HCT116 (cell line): ENCODE measurements around the gene TPP1. TPM values are rescaled to one million over a fixed set of nuclear protein-coding genes. Genes with fewer than 3 reads are reported as not detected.

Experiments used
- ATAC-seq: fragments of 200-7000 bp; cut with Tn5 transposase; 2 replicates; pipeline ENCODE4 v1.9.1; 2020; ENCODE audit warnings: mild to moderate bottlenecking, moderate library complexity
- BruUV-seq: library from RNA; stranded (reverse); fragments of 400-500 nt; replicated peaks from 2 replicates; lab custom pipeline; 2021; lab: Mats Ljungman, UMichigan
- CTCF ChIA-PET: fragments of 300-600 bp; sonication (Branson Sonifier 250); formaldehyde crosslinking; loops from one replicate; lab custom pipeline; 2021; ENCODE audit warnings: antibody characterized with exemption; lab: Charles Lee
- POLR2A ChIA-PET: fragments of 300-600, 350-600 bp; sonication (Branson Sonifier 250); formaldehyde crosslinking; loops from one replicate; lab custom pipeline; 2021; ENCODE audit warnings: antibody characterized with exemption; lab: Charles Lee
- RAD21 ChIA-PET, 2 experiments: fragments of 300-600 bp; sonication (Branson Sonifier 250); formaldehyde crosslinking; loops; one replicate each; lab custom pipeline; 2023; ENCODE audit warnings: low total read pairs in 2 of 2; ENCODE audit not compliant: uncharacterized antibody in 2 of 2, unreplicated experiment in 2 of 2, low non-redundant PET in 1 of 2; lab: Charles Lee
- DNase-seq: peaks from one replicate; pipeline ENCODE4 v3.0.0-alpha.2; 2010; ENCODE audit warnings: low read depth, low spot score
- H2AFZ ChIP-seq: fragments of 200-600 bp; shearing (Covaris generic), sonication (generic); 2 replicates; pipeline ENCODE4 v1.6.1; 2017; ENCODE audit warnings: low read depth, mixed run types, mixed read lengths, antibody characterized with exemption, low read length; ENCODE audit not compliant: poor library complexity, severe bottlenecking
- H3K27ac ChIP-seq: 2 replicates; pipeline ENCODE4 v1.5.1; 2012; ENCODE audit warnings: low read depth, low read length
- H3K27me3 ChIP-seq: fragments of 200-600 bp; sonication (generic); 2 replicates; pipeline ENCODE4 v1.6.1; 2016; ENCODE audit warnings: mixed run types, low read length, mixed read lengths; ENCODE audit not compliant: insufficient read depth
- H3K36me3 ChIP-seq, 2 experiments: fragments of 200-500 bp in 1 of 2; fragments of 200-600 bp in 1 of 2; sonication (Bioruptor generic) in 1 of 2; sonication (generic) in 1 of 2; 2 replicates each; pipeline versions ENCODE4 v1.5.1 to v1.6.1; 2014 to 2016; ENCODE audit warnings: low read length in 2 of 2, inconsistent platforms in 1 of 2, mixed read lengths in 1 of 2, mixed run types in 1 of 2; ENCODE audit not compliant: insufficient read depth in 2 of 2, control insufficient read depth in 1 of 2
- H3K4me1 ChIP-seq, 2 experiments: fragments of 200-600 bp in 1 of 2; sonication (generic) in 1 of 2; 2 replicates each; pipeline versions ENCODE4 v1.5.1 to v1.6.1; 2012 to 2017; ENCODE audit warnings: low read length in 2 of 2, inconsistent platforms in 1 of 2, mild to moderate bottlenecking in 1 of 2, mixed read lengths in 1 of 2, mixed run types in 1 of 2, moderate library complexity in 1 of 2; ENCODE audit not compliant: insufficient read depth in 2 of 2, control insufficient read depth in 1 of 2
- H3K4me2 ChIP-seq: fragments of 200-600 bp; sonication (generic); 2 replicates; pipeline ENCODE4 v1.6.1; 2017; ENCODE audit warnings: mixed run types, low read length, mixed read lengths
- H3K4me3 ChIP-seq, 2 experiments: fragments of 200-600 bp in 1 of 2; sonication (generic) in 1 of 2; replicated peaks in 1 of 2; 2 replicates each; pipeline ENCODE4 v1.5.1; 2011 to 2016; ENCODE audit warnings: low read length in 2 of 2, control low read depth in 1 of 2, low read depth in 1 of 2, mild to moderate bottlenecking in 1 of 2, mixed read lengths in 1 of 2, mixed run types in 1 of 2
- H3K79me2 ChIP-seq: fragments of 200-600 bp; sonication (generic); 2 replicates; pipeline ENCODE4 v1.6.1; 2017; ENCODE audit warnings: mild to moderate bottlenecking, mixed run types, low read length, moderate library complexity, mixed read lengths; ENCODE audit not compliant: insufficient read depth
- H3K9ac ChIP-seq: fragments of 200-600 bp; sonication (generic); 2 replicates; pipeline ENCODE4 v1.6.1; 2016; ENCODE audit warnings: low read length, mixed read lengths
- H3K9me2 ChIP-seq: fragments of 200-600 bp; sonication (generic), shearing (Covaris generic); 2 replicates; pipeline ENCODE4 v1.6.1; 2017; ENCODE audit warnings: mixed run types, mild to moderate bottlenecking, moderate library complexity; ENCODE audit not compliant: insufficient read depth
- H3K9me3 ChIP-seq, 2 experiments: fragments of 200-500 bp in 1 of 2; fragments of 200-600 bp in 1 of 2; sonication (Bioruptor generic) in 1 of 2; sonication (generic) in 1 of 2; 2 replicates each; pipeline ENCODE4 v1.6.1; 2014 to 2017; ENCODE audit warnings: low read length in 2 of 2, mixed read lengths in 2 of 2, inconsistent platforms in 1 of 2, low read depth in 1 of 2, mild to moderate bottlenecking in 1 of 2, mixed run types in 1 of 2, moderate library complexity in 1 of 2; ENCODE audit not compliant: control insufficient read depth in 1 of 2, insufficient read depth in 1 of 2
- H4K20me1 ChIP-seq: fragments of 200-600 bp; sonication (generic), shearing (Covaris generic); 2 replicates; pipeline ENCODE4 v1.6.1; 2017; ENCODE audit warnings: mixed run types, mild to moderate bottlenecking, moderate library complexity; ENCODE audit not compliant: insufficient read depth
- CBX3 ChIP-seq: IDR thresholded peaks from 2 replicates; pipeline ENCODE4 v1.6.1; 2012; ENCODE audit warnings: low read depth
- CEBPB ChIP-seq: IDR thresholded peaks from 2 replicates; pipeline ENCODE4 v1.6.1; 2012; ENCODE audit warnings: low read depth
- CTCF ChIP-seq, 3 experiments: fragments of 200-600 bp in 1 of 3; sonication (generic) in 1 of 3; IDR thresholded peaks in 2 of 3; conservative IDR thresholded peaks in 1 of 3; 2 replicates each; pipeline ENCODE4 v1.5.1; 2012 to 2017; ENCODE audit warnings: low read depth in 2 of 3, low read length in 2 of 3, antibody characterized with exemption in 1 of 3, borderline replicate concordance in 1 of 3, control low read depth in 1 of 3, mild to moderate bottlenecking in 1 of 3, mixed read lengths in 1 of 3, mixed run types in 1 of 3, moderate library complexity in 1 of 3; ENCODE audit not compliant: insufficient read depth in 1 of 3
- EGR1 ChIP-seq: IDR thresholded peaks from 2 replicates; pipeline ENCODE4 v1.6.1; 2012; ENCODE audit warnings: low read depth
- EZH2 ChIP-seq: fragments of 200-600 bp; sonication (generic); IDR thresholded peaks from 2 replicates; pipeline ENCODE4 v1.6.1; 2017; ENCODE audit warnings: antibody characterized with exemption, mixed run types
- EZH2phosphoT487 ChIP-seq: fragments of 200-600 bp; IDR thresholded peaks from 2 replicates; pipeline ENCODE4 v1.6.1; 2018; ENCODE audit warnings: antibody characterized with exemption, borderline replicate concordance
- SIN3A ChIP-seq: IDR thresholded peaks from 2 replicates; pipeline ENCODE4 v1.6.1; 2012; ENCODE audit warnings: low read depth
- SRF ChIP-seq: IDR thresholded peaks from 2 replicates; pipeline ENCODE4 v1.6.1; 2012; ENCODE audit warnings: low read depth
- intact Hi-C: fragments of 100-400 bp; cut with micrococcal nuclease; formaldehyde crosslinking; loops from 2 replicates; pipeline ENCODE4 v1.10.0; 2022
- total RNA-seq: library from RNA; stranded (reverse); gene quantifications from one replicate; pipeline ENCODE4 v1.2.1, GENCODE V29; 2021; ENCODE audit not compliant: unreplicated experiment
- TF ChIP-seq, protein P1 (sequence below): IDR thresholded peaks from 2 replicates; pipeline ENCODE4 v1.6.1; 2011; ENCODE audit warnings: mild to moderate bottlenecking, low read length, moderate library complexity; ENCODE audit not compliant: insufficient replicate concordance; ENCODE audit errors: extremely low read depth

Gene TPP1
- total RNA-seq, 1 experiment from 2014 or later, result 44.7 TPM

GRCh38 chr11:6647836-6648235 lies 28.6 kb upstream of the TPP1 start:
- Histone ChIP-seq H4K20me1 (no peaks in the 10 kb centered on the region), H3K27me3 (peaks cover 32% of the 10 kb centered on the region; the same call in 1 of the 2 replicates), H3K4me1 (peaks cover 0 to 7% of the 10 kb centered on the region in 2 experiments; a peak in 2 of 4 replicates), H3K4me3 (no peak overlapping the region), H2AFZ (no peak overlapping the region), H3K9ac (no peak overlapping the region), H3K27ac (no peak overlapping the region), H3K4me2 (no peak overlapping the region), H3K79me2 (no peaks in the 10 kb centered on the region), H3K9me3 (no peaks in the 10 kb centered on the region), H3K36me3 (no peaks in the 10 kb centered on the region), H3K9me2 (no peaks in the 10 kb centered on the region)
- TF ChIP-seq SIN3A (no peak), EZH2phosphoT487 (no peak), SRF (no peak), EGR1 (no peak), CBX3 (no peak), EZH2 (no peak), CTCF (IDR thresholded peaks at IDR 0.05 in 2 of 3, conservative IDR thresholded peaks at IDR 0.05 in 1 of 3; ENCODE audit: borderline replicate concordance in 1 of 3, insufficient read depth in 1 of 3, low read depth in 2 of 3, low read length in 2 of 3) (no peak), CEBPB (no peak)
- TF ChIP-seq, protein P1, sequence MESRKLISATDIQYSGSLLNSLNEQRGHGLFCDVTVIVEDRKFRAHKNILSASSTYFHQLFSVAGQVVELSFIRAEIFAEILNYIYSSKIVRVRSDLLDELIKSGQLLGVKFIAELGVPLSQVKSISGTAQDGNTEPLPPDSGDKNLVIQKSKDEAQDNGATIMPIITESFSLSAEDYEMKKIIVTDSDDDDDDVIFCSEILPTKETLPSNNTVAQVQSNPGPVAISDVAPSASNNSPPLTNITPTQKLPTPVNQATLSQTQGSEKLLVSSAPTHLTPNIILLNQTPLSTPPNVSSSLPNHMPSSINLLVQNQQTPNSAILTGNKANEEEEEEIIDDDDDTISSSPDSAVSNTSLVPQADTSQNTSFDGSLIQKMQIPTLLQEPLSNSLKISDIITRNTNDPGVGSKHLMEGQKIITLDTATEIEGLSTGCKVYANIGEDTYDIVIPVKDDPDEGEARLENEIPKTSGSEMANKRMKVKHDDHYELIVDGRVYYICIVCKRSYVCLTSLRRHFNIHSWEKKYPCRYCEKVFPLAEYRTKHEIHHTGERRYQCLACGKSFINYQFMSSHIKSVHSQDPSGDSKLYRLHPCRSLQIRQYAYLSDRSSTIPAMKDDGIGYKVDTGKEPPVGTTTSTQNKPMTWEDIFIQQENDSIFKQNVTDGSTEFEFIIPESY, result no peak
- ChIA-PET RAD21 (no interaction called here), POLR2A (no interaction called here), CTCF (no interaction called here)
- intact Hi-C loops, result no loop called here
- ATAC-seq (no peak), DNase-seq (no peak)
- no TSS peak for BruUV-seq
